Measurements from ENCODE around the gene APOE.
"Not testable (repeated sequence)": the region's sequence is repeated elsewhere in the genome, so short reads cannot be mapped to it uniquely, and the experiment has no call there.

Gene APOE

DNA sequence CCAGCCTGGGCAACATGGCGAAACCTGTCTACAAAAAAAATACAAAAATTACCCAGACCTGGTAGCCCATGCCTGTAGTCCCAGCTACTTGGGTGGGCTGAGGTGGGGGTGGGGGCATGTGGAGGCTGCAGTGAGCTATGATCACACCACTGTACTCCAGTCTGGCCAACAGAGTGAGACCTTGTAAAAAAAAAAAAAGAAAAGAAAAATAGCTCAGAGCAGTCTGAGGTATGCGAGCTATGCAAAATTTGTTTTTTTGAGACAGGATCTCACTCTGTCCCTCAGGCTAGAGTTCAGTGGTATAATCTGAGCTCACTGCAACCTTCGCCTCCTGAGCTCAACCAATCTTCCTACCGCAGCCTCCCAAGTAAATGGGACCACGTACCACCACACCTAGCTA, 21.7 kb upstream of the APOE start:
- H3K4me3 ChIP-seq (ENCODE audit: low read depth, low read length): no peak overlapping the region

DNA sequence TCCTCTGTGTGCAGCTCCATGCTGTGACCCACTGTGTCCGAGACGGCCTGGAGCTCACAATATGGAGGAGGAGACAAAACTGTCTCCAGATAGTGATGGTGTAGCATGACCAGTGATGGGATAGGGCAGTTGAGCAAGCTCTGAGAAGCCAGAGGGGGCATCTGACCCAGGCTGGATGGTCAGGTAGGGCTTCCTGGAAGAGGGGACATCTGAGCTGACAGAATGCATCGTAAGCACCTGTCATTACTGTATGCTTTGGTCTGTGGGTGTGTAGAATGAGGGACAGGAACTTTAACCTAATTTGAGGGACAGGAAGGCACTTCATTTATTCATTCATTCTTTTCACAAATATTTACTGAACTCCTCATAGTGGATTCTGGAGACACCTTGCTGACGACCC, 21.0 kb upstream of the APOE start:
- H3K4me3 ChIP-seq (ENCODE audit: low read depth, low read length): no peak overlapping the region

DNA sequence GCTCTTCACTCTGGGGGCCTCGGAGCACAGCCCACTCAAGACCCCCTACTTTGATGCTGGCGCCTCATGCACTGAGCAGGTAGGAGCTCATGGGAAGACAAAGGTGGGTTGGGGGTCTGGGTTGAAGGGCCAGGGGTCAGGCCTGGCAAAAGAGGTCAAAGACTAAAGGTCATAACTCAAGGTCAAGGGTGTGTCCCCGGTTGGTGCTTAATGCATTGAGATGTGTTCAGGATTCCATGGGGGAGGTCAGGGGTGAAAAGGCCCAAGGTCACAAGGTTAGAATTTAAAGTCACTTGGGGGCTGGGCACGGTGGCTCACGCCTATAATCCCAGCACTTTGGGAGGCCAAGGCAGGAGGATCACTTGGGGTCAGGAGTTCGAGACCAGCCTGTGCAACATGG, 19.5 kb upstream of the APOE start:
- no peak overlapping the region for H3K4me3 ChIP-seq (ENCODE audit: low read depth, low read length)

DNA sequence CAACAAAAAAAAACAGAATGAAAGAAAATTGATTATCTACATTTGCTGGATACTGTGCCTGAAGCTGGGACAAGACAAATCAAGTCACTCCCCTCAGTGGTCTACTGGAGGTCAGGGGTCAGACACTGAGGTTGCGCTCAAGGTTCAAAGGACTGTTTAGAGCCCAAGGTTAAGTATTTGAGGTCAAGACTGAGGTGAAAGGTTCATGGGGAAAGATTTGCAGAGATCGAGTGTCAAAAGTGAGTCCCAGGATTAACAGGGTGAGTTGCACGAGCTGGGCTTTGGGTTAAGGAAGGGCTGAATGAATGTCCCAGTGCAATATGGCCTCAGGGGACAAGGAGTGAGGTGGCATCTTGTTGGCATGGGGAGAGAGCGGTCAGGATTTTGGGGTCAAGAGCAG, 17.9 kb upstream of the APOE start:
- H3K4me3 ChIP-seq (ENCODE audit: low read depth, low read length): no peak overlapping the region

DNA sequence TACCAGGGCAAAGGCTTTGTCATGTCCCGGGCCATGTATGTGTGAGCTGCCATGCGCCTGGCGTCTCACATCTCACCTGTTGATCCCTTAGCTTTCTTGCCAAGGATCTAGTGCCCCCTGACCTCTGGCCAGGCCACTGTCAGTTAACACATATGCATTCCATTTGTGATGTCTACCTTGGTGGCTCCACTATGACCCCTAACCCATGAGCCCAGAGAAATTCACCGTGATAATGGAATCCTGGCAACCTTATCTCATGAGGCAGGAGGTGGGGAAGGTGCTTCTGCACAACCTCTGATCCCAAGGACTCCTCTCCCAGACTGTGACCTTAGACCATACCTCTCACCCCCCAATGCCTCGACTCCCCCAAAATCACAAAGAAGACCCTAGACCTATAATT, 17.3 kb upstream of the APOE start:
- not testable (repeated sequence) for H3K4me3 ChIP-seq (ENCODE audit: low read depth, low read length)

DNA sequence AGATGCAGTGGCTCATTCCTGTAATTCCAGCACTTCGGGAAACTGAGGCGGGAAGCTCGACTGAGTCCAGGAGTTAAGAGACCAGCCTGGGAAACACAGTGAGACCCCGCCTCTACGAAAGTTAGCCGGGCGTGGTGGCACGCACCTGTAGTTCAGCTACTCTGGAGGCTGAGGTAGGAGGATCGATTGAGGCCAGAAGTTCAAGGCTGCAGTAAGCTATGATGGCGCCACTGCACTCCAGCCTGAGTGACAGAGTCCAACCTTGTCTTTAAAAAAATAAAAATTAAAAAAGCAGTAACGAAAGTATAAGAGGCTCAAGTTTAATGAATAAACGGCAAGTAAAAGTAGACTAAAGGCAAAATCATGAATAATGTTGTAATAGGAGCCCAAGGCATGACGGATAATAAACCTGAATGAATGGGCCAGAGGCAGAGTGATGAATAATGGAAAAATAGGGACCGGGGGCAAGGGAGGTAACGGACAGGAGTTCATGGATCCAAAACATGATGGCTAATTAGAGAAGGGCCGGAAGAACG, 15.7 kb upstream of the APOE start:
- peak overlapping the region; percentile 39 for H3K4me3 ChIP-seq (ENCODE audit: low read depth, low read length)

DNA sequence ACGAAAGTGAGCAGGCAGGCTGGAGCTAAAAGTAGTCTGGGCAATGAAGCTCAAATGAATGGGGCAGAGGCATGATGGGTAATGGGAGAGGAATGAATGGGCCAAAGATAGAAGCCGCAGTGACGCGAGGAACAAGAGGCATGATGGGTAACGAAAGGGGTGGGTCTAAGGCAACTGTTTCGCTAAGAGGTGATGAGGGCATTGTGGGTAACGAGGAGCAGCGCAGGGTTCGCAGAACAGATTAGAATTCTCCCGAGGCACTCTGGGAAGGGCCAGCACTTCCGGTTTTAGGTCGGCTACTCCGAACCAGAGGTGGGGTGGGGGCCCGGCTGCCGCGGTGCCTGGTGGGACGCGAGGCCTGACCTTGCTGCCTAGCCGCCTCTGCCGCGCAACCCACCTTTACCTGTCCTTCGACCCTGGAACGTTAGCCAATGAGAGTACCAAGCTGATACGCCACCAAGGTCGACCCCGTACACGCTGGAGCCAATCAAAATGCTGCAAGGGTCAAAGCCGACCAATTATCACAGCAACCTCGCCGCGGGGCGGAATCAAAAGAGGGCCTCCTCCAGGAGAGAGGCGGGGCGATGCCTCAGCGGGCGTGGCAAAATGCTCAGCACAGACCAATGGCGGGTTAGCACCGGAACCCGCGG, 15.1 kb upstream of the APOE start:
- H3K4me3 ChIP-seq (ENCODE audit: low read depth, low read length): peak overlapping the region; percentile 39

DNA sequence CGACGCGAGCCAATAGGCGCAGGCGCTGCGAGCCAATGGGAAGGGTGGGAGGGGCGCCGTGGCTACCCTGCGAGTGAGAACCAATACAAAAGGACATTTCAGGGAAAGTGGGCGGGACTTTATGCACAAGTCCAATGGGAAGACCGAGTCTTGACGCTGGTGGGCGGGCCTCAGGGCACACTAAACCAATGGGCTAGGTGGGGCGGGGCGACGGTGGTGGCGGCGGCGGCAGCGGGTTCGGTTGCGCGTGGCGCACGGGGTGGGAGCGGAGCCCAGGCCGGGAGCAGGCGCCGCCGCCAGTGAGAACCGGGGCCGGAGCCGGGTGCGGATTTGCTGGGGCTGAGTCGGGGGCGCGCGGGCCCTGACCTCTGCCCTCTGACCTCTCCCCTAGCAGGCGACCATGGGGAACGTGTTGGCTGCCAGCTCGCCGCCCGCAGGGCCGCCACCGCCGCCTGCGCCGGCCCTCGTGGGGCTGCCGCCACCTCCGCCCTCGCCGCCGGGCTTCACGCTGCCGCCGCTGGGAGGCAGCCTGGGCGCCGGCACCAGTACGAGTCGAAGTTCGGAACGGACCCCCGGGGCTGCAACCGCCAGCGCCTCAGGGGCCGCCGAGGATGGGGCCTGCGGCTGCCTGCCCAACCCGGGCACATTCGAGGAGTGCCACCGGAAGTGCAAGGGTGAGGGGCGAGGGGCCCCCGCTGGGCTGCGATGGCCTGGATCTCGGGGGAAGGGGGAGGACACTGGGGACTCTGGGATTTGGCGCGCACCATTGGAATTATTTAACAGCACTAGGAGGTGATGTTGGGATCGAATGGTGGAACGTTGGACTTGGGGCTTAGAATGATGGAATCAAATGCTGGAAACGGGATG, 14.3 kb upstream of the APOE start, which contains the start of gene TOMM40:
Gene TOMM40, plus strand, starts transcription at position 239 of the 867 bp plus-strand sequence. Its CDS starts 162 bp downstream, at position 401.
- H3K4me3 ChIP-seq (ENCODE audit: low read depth, low read length): peak within 1 kb of the TSS; percentile 93

DNA sequence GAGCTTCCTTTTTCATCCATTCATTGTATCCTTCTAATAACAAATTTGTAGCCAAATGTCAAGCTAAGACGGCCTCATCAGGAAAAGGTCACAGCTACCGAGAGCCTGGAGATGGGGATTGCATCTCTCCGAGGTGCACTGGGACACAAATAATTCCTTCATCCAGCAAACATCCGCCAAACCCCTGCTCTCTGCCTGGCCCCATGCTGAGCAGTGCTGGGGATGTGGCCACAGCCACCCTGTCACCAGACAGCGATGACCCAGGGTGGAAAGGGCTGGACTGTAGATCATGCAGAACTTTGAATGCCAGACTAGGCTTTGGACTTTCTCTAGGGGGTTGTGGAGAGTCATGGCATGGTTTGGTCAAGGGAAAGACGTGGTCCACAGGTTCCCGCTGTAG, 12.7 kb upstream of the APOE start:
- no peak overlapping the region for H3K4me3 ChIP-seq (ENCODE audit: low read depth, low read length)

DNA sequence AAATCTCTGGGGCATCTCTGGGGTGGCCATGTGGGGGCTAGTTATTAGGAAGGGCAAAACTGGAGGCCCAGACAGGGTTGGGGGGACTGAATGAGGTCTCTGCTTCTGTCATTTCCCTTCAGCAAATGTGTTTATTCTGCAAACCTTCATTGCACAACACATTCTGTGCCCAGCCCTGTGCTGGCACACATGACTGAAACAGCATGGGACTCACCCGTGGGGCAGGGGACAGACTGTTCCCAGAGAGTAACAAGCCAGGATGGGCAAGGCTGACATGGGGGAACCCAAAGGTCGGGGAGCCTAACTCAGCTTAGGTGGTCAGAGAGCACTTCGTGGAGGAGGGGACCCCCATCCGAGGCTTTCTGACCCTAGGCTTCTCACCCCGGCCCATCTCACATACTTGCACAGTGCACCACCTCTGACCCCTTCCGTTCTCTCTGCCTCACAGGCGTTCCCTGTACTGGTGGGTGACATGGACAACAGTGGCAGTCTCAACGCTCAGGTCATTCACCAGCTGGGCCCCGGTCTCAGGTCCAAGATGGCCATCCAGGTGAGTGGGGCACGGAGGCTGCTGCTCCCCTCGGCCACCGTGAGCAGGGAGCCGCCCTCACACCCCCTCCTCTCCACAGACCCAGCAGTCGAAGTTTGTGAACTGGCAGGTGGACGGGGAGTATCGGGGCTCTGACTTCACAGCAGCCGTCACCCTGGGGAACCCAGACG, 12.1 kb upstream of the APOE start:
- H3K4me3 ChIP-seq (ENCODE audit: low read depth, low read length): no peak overlapping the region

DNA sequence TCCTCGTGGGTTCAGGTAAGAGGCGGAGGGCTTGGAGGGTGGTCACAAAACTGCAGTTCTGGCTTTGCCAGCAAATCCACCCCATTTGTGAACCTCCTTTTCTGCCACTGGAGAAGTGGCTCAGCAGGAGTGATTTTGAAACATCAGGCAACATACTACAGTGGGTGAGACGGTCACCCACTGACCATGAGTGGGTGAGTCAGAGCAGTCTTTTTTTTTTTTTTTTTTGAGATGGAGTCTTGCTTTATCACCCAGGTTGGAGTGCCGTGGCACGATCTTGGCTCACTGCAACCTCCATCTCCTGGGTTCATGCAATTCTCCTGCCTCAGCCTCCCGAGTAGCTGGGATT, 11.6 kb upstream of the APOE start:
- no peak overlapping the region for H3K4me3 ChIP-seq (ENCODE audit: low read depth, low read length)

DNA sequence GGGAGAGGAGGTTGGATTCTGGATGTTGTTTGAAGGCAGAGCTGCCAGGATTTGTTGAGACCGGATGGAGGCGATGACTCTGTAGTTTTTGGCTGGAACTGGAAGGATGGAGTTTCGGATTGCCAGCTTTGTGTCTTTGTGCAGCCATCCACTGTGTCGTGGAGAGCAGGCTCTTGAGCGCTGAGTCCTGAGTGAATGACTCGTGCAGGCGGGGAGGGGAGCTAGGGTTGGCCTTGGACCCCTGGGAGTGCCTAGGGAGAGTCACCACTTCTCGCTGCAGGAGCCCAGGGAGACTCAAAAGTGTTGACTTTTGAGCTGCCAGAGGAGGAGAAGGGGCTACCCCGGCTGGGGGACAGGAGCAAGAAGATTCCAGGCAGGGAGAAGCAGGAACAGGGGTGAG, 10.7 kb upstream of the APOE start:
- H3K4me3 ChIP-seq (ENCODE audit: low read depth, low read length): no peak overlapping the region

DNA sequence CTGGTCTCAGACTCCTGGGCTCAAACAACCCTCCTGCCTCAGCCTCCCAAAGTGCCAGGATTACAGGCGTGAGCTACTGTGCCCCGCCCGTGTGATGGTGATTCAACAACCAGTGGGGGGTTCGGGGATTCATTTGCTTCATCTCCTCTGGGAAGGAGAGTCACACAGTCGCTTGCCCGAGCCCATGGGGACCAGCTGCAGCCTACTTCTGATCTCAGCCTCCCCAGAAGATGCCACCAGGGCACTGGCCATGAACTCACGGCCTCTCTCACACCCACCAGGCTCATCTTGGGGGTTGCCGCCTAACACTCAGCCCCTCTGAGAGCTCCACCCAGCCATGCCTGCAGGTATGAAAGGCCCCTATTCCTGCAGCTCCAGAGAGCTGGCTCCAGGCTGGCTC, 7.8 kb upstream of the APOE start:
- H3K4me3 ChIP-seq (ENCODE audit: low read depth, low read length): no peak overlapping the region

DNA sequence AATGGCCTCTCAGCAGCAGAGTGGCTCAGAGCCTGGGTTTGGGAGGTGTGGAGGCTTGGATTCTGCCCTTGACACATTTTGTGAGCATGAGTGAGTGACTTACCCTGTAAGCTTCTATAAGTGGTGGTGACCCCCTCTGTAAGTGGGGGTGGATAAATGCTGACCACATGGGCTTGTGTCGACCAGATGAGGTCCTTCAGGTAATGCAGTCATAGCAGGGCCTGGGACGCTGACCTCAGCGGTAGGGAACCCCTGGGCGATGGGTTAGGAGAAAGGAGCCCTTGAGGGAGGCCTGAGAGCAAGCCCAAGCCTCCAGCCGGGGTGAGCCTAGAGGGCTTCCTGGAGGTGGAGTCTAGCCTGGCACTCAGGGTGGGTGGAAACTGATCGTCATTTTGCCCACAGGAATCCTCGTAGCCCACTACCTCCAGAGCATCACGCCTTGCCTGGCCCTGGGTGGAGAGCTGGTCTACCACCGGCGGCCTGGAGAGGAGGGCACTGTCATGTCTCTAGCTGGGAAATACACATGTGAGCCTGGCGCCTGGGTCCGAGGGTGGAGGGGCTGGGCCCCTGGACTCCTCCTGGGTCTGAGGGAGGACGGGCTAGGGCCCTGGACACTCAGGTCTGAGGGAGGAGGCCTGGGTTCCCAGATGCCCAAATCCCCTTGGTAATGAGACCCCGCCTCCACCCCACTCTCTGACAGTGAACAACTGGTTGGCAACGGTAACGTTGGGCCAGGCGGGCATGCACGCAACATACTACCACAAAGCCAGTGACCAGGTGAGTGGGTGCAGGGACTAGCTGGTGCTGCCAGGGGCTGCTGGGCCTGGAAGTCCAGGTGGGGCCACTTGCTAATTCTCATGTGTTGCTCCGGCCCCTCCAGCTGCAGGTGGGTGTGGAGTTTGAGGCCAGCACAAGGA, 5.0 kb upstream of the APOE start:
- no peak overlapping the region for H3K4me3 ChIP-seq (ENCODE audit: low read depth, low read length)

DNA sequence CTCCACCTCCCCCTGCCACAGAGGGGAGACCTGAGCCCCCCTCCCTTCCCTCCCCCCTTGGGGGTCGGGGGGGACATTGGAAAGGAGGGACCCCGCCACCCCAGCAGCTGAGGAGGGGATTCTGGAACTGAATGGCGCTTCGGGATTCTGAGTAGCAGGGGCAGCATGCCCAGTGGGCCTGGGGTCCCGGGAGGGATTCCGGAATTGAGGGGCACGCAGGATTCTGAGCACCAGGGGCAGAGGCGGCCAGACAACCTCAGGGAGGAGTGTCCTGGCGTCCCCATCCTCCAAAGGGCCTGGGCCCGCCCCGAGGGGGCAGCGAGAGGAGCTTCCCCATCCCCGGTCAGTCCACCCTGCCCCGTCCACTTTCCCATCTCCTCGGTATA, 2.4 kb upstream of the APOE start:
- no peak overlapping the region for H3K4me3 ChIP-seq (ENCODE audit: low read depth, low read length)

DNA sequence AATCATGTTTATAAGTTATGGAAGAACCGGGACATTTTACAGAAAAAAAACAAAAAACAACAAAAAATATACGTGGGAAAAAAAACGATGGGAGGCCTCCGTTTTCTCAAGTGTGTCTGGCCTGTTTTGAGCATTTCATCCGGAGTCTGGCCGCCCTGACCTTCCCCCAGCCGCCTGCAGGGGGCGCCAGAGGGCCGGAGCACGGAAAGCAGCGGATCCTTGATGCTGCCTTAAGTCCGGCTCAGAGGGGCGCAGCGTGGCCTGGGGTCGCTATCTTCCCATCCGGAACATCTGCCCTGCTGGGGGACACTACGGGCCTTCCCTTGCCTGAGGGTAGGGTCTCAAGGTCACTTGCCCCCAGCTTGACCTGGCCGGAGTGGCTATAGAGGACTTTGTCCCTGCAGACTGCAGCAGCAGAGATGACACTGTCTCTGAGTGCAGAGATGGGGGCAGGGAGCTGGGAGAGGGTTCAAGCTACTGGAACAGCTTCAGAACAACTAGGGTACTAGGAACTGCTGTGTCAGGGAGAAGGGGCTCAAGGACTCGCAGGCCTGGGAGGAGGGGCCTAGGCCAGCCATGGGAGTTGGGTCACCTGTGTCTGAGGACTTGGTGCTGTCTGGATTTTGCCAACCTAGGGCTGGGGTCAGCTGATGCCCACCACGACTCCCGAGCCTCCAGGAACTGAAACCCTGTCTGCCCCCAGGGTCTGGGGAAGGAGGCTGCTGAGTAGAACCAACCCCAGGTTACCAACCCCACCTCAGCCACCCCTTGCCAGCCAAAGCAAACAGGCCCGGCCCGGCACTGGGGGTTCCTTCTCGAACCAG, 1.8 kb upstream of the APOE start:
- no peak overlapping the region for H3K4me3 ChIP-seq (ENCODE audit: low read depth, low read length)

DNA sequence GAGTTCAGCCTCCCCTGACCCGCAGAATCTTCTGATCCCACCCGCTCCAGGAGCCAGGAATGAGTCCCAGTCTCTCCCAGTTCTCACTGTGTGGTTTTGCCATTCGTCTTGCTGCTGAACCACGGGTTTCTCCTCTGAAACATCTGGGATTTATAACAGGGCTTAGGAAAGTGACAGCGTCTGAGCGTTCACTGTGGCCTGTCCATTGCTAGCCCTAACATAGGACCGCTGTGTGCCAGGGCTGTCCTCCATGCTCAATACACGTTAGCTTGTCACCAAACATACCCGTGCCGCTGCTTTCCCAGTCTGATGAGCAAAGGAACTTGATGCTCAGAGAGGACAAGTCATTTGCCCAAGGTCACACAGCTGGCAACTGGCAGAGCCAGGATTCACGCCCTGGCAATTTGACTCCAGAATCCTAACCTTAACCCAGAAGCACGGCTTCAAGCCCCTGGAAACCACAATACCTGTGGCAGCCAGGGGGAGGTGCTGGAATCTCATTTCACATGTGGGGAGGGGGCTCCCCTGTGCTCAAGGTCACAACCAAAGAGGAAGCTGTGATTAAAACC, 1.1 kb upstream of the APOE start:
- H3K4me3 ChIP-seq (ENCODE audit: low read depth, low read length): no peak overlapping the region

DNA sequence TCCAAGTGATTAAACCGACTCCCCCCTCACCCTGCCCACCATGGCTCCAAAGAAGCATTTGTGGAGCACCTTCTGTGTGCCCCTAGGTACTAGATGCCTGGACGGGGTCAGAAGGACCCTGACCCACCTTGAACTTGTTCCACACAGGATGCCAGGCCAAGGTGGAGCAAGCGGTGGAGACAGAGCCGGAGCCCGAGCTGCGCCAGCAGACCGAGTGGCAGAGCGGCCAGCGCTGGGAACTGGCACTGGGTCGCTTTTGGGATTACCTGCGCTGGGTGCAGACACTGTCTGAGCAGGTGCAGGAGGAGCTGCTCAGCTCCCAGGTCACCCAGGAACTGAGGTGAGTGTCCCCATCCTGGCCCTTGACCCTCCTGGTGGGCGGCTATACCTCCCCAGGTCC, 2.0 kb downstream of the APOE start:
- no peak overlapping the region for H3K4me3 ChIP-seq (ENCODE audit: low read depth, low read length)

DNA sequence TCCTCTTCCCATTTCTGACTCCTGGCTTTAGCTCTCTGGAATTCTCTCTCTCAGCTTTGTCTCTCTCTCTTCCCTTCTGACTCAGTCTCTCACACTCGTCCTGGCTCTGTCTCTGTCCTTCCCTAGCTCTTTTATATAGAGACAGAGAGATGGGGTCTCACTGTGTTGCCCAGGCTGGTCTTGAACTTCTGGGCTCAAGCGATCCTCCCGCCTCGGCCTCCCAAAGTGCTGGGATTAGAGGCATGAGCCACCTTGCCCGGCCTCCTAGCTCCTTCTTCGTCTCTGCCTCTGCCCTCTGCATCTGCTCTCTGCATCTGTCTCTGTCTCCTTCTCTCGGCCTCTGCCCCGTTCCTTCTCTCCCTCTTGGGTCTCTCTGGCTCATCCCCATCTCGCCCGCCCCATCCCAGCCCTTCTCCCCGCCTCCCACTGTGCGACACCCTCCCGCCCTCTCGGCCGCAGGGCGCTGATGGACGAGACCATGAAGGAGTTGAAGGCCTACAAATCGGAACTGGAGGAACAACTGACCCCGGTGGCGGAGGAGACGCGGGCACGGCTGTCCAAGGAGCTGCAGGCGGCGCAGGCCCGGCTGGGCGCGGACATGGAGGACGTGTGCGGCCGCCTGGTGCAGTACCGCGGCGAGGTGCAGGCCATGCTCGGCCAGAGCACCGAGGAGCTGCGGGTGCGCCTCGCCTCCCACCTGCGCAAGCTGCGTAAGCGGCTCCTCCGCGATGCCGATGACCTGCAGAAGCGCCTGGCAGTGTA, 2.7 kb downstream of the APOE start:
- no peak overlapping the region for H3K4me3 ChIP-seq (ENCODE audit: low read depth, low read length)
